ENCODE results near the gene ABCB8. TPM values are rescaled to one million over a fixed set of nuclear protein-coding genes. Genes with fewer than 3 reads are reported as not detected.

Gene ABCB8
- total and polyA plus RNA-seq, 9 of the 15 experiments (the other 6 are each of a cell fraction or from before 2014, with no cell fraction given) = 7.6 to 106 (median 36.3) TPM

GRCh38 chr7:151087245-151088018 lies 59.2 kb downstream of the ABCB8 start (continued):
- TF ChIP-seq NFYB (IDR thresholded peaks at IDR 0.05; ENCODE audit: extremely low read depth, insufficient read length) (no peak), CCAR2 (IDR thresholded peaks at IDR 0.05; ENCODE audit: low read depth, low read length) (no peak), SAFB (IDR thresholded peaks at IDR 0.05; ENCODE audit: borderline replicate concordance, low read depth, low read length) (0 out of 2 replicates have a peak, but pooled peaks have one; percentile 9), ZNF644 (tag; IDR thresholded peaks at IDR 0.05; ENCODE audit: low read depth) (no peak), ELF1 (tag; IDR thresholded peaks at IDR 0.05) (no peak), ATF3 (IDR thresholded peaks at IDR 0.05) (no peak), ATF3 (CRISPR knock-in tag; conservative IDR thresholded peaks at IDR 0.05) (peak; percentile 82; the same call in 1 of the 2 replicates), TAF1 (IDR thresholded peaks at IDR 0.05; ENCODE audit: control insufficient read depth, extremely low read depth, insufficient read depth, low read length, severe bottlenecking) (peak; percentile 45), DPF2 (IDR thresholded peaks at IDR 0.05) (0 out of 2 replicates have a peak, but pooled peaks have one; percentile 21), ESRRA (IDR thresholded peaks at IDR 0.05; ENCODE audit: borderline replicate concordance, low read depth) (peak; percentile 74; the same call in 1 of the 2 replicates), STAT5A (IDR thresholded peaks at IDR 0.05; ENCODE audit: borderline replicate concordance, low read length) (no peak), TAL1 (IDR thresholded peaks at IDR 0.05) (no peak), FIP1L1 (IDR thresholded peaks at IDR 0.05; ENCODE audit: low read depth, low read length, poor library complexity, severe bottlenecking) (peak; percentile 61), E2F3 (CRISPR knock-in tag; IDR thresholded peaks at IDR 0.05) (no peak; the same call in 1 of the 2 replicates), BACH1 (tag; IDR thresholded peaks at IDR 0.05) (no peak), HDAC8 (tag; IDR thresholded peaks at IDR 0.05) (peak; percentile 17; the same call in 1 of the 2 replicates), MLLT1 (IDR thresholded peaks at IDR 0.05) (peak in 1 of 2 experiments; percentile 59; a peak in 2 of 4 replicates)
- TF ChIP-seq, protein P1, sequence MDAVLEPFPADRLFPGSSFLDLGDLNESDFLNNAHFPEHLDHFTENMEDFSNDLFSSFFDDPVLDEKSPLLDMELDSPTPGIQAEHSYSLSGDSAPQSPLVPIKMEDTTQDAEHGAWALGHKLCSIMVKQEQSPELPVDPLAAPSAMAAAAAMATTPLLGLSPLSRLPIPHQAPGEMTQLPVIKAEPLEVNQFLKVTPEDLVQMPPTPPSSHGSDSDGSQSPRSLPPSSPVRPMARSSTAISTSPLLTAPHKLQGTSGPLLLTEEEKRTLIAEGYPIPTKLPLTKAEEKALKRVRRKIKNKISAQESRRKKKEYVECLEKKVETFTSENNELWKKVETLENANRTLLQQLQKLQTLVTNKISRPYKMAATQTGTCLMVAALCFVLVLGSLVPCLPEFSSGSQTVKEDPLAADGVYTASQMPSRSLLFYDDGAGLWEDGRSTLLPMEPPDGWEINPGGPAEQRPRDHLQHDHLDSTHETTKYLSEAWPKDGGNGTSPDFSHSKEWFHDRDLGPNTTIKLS (IDR thresholded peaks at IDR 0.05; ENCODE audit: borderline replicate concordance, low read depth) = peak; percentile 41
- TF ChIP-seq, protein P2, sequence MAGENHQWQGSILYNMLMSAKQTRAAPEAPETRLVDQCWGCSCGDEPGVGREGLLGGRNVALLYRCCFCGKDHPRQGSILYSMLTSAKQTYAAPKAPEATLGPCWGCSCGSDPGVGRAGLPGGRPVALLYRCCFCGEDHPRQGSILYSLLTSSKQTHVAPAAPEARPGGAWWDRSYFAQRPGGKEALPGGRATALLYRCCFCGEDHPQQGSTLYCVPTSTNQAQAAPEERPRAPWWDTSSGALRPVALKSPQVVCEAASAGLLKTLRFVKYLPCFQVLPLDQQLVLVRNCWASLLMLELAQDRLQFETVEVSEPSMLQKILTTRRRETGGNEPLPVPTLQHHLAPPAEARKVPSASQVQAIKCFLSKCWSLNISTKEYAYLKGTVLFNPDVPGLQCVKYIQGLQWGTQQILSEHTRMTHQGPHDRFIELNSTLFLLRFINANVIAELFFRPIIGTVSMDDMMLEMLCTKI (IDR thresholded peaks at IDR 0.05; ENCODE audit: partially characterized antibody) = no peak

Data from K562 (cell line).